OCI-LY3 (cell line): ENCODE data around the gene LILRA5.
"Not testable (repeated sequence)": the region's sequence is repeated elsewhere in the genome, so short reads cannot be mapped to it uniquely, and the experiment has no call there.

ENCODE experiments used
- EZH2phosphoT487 ChIP-seq: fragments of 200-600 bp; shearing (Covaris generic); IDR thresholded peaks from 2 replicates; pipeline ENCODE4 v1.6.1; 2018; ENCODE audit warnings: antibody characterized with exemption, mixed run types, low read depth
- TF ChIP-seq, protein P1 (sequence below): fragments of 200-600, 300-600 bp; sonication (generic); IDR thresholded peaks from 2 replicates; pipeline ENCODE4 v1.5.1; 2014; ENCODE audit warnings: antibody characterized with exemption, low read length, low read depth

DNA sequence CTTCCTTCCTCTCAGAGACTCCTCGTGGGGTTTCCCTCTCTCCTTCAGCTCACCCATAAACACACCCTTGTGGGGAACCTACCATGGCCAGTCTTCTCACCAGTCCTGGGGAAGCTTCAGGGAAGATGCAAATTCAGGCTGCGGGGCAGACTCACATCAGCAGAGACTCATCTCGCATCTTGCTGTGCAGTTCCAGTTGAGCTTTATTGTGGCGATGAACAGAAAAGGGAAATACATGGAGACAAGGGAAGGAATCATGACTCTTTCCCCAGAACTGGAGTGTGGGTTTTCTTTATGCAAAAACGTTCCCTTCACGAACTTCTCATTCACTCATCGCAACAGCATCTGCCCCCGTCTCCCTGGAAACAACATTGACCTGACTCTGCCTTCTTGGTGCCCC is 23.8 kb downstream of the LILRA5 start:
- TF ChIP-seq, protein P1, sequence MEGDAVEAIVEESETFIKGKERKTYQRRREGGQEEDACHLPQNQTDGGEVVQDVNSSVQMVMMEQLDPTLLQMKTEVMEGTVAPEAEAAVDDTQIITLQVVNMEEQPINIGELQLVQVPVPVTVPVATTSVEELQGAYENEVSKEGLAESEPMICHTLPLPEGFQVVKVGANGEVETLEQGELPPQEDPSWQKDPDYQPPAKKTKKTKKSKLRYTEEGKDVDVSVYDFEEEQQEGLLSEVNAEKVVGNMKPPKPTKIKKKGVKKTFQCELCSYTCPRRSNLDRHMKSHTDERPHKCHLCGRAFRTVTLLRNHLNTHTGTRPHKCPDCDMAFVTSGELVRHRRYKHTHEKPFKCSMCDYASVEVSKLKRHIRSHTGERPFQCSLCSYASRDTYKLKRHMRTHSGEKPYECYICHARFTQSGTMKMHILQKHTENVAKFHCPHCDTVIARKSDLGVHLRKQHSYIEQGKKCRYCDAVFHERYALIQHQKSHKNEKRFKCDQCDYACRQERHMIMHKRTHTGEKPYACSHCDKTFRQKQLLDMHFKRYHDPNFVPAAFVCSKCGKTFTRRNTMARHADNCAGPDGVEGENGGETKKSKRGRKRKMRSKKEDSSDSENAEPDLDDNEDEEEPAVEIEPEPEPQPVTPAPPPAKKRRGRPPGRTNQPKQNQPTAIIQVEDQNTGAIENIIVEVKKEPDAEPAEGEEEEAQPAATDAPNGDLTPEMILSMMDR = not testable (repeated sequence)
- TF ChIP-seq EZH2phosphoT487 = not testable (repeated sequence)
